Urinary bladder (tissue), 4 donors: Measurements from ENCODE around the gene TMEM30B. TPM values are rescaled to one million over a fixed set of nuclear protein-coding genes. Genes with fewer than 3 reads are reported as not detected.
"Not testable (repeated sequence)": the region's sequence is repeated elsewhere in the genome, so short reads cannot be mapped to it uniquely, and the experiment has no call there.

ENCODE experiments used
- DNase-seq: peaks from one replicate; pipeline ENCODE4 v3.0.0-alpha.2; 2015; ENCODE audit errors: extremely low spot score
- H3K27ac ChIP-seq: one replicate; pipeline ENCODE4 v1.5.1; 2013; ENCODE audit warnings: low read depth, mild to moderate bottlenecking, moderate library complexity
- H3K36me3 ChIP-seq: one replicate; pipeline ENCODE4 v1.6.1; 2013; ENCODE audit warnings: mild to moderate bottlenecking, moderate library complexity; ENCODE audit not compliant: insufficient read depth
- H3K4me1 ChIP-seq: one replicate; pipeline ENCODE4 v1.6.1; 2013; ENCODE audit warnings: mild to moderate bottlenecking, moderate library complexity; ENCODE audit not compliant: insufficient read depth
- H3K4me3 ChIP-seq: one replicate; pipeline ENCODE4 v1.5.1; 2013; ENCODE audit warnings: low read depth, low read length
- WGBS: extraction: QIAGEN DNeasy Blood & Tissue Kit; methylation state at CpG from one replicate; pipeline ENCODE4 v1.1.7; 2013; 5-methylcytosine and 5-hydroxymethylcytosine counted together
- polyA plus RNA-seq: library from polyadenylated mRNA; stranded (reverse); fragments of 200-250 nt; gene quantifications from one replicate; pipeline ENCODE4 v1.2.3, GENCODE V29; 2013
- total RNA-seq: library from RNA; depleted of rRNA; stranded (reverse); fragments of >200 nt; gene quantifications from one replicate; pipeline ENCODE4 v1.2.3, GENCODE V29; 2014
- donor health status: healthy with polysubstance abuse.
- donor health status: healthy.

The TMEM30B gene
- total and polyA plus RNA-seq, 2 donors = 9.3 to 9.8 TPM

DNA sequence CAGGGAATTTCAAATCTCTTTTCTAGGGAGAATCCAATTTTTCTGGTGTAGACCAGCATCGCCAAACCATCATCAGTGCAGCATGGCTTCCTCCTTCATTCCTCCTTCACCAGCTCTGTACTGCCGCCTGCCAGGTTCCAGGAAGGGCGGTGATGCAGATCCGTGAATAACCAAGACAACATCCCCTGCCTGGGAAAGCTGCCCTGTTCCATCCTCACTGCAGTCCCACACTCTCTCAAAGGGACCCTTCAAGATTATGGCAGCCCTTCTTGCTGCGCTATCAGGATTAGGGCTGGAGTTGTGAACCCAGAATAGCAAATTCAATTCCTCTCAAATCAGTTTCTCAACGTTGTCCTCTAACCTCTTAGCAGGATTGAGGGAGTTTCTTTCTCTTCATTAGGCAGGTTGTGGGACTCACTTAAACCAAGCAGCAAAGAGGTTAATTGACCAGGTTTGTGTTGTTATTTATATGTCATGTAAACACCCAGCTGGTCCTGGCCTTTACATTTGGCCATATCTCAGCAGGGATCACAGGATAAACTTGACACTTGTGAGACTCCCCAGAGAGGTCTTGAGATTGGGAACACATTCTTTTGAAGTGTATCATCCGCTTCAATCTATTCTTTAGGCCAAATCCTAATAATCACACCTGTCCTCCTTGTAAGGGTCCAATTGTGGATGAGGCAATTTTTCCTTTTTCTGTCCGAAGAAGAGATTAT, 26.2 kb downstream of the TMEM30B start:
- H3K27ac ChIP-seq = no peak overlapping the region
- DNase-seq = no peak
- H3K4me3 ChIP-seq = no peak overlapping the region
- WGBS = 73% methylated on average over 8 of the region's 8 CpGs
- H3K36me3 ChIP-seq = no peaks in the 10 kb centered on the region
- no peaks in the 10 kb centered on the region for H3K4me1 ChIP-seq

DNA sequence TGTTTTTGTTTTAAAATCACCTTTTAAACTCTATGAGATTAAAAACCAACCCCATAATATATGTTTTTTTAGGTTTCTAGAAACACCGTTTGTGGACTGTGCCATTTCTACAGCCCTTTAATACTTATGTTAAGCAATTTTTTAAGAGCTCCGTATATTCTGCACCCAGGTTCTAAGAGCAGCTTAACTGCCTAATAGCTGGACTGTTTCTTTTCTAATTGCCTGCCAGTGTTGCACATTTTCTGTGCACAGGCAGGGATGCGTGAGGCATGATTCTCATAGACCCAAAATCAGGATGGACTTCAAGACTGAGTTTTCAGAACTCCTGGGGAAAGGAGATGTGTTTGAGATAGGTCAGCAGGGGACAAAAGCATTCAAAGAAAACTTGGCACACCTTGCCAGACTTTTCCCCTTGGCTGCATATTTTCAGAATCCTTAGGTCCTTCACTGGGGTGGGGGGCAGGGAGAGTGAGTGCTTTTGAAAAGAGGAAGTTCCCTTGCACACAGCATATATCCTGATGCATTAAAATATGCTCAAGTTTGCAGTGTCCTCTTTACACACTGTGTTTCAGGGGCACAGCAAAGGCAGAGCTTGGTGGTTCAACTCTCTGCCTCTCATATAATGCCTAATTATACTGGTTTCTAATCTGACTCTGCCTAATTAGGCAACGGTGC, 27.9 kb downstream of the TMEM30B start:
- H3K27ac ChIP-seq = no peak overlapping the region
- no peak overlapping the region for H3K4me3 ChIP-seq
- no peaks in the 10 kb centered on the region for H3K36me3 ChIP-seq
- WGBS = 62% methylated on average over 4 of the region's 4 CpGs
- DNase-seq = no peak
- no peaks in the 10 kb centered on the region for H3K4me1 ChIP-seq

DNA sequence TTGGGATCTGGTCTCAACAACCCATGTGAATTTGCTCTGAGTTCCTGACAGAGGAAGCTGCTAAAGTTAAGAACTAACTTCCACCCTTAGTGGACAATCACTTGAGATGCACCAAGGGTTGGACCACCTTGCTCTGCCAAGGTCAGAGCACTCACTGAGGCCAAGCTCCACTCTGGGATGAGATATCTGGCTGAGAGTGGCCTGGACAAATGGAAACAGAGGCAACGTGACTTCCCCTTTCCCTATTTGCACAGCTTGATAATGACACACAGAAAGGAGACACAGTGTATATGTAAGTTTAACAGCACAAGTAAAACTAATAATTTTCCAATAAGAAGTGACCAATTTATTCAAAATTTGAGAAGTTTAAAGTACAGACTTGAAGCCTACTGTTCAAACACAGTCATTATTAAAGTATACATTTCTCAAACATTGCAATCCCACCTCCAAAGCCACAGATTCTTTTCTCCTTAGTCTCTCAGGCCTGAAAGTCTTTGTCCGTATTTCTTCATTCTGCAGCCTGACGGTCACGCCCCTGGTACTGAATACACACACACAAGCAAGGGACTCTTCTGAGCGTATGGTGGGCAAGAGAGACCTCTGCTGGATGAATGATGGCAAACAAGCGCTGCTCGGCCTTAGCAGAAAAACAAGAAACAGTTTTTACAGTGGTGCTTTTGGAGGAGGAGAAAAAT, 28.6 kb downstream of the TMEM30B start:
- no peaks in the 10 kb centered on the region for H3K36me3 ChIP-seq
- no peaks in the 10 kb centered on the region for H3K4me1 ChIP-seq
- no peak overlapping the region for H3K27ac ChIP-seq
- DNase-seq = peak; percentile 90
- no peak overlapping the region for H3K4me3 ChIP-seq
- WGBS = 13% methylated on average over 7 of the region's 7 CpGs

- 91% methylated on average over 9 of the region's 9 CpGs for WGBS
- no peaks in the 10 kb centered on the region for H3K36me3 ChIP-seq
- no peak overlapping the region for H3K27ac ChIP-seq
- DNase-seq = no peak
- H3K4me1 ChIP-seq = no peaks in the 10 kb centered on the region
- no peak overlapping the region for H3K4me3 ChIP-seq
Observed at GRCh38 chr14:61250063-61250462, 31.1 kb downstream of the TMEM30B start.

DNA sequence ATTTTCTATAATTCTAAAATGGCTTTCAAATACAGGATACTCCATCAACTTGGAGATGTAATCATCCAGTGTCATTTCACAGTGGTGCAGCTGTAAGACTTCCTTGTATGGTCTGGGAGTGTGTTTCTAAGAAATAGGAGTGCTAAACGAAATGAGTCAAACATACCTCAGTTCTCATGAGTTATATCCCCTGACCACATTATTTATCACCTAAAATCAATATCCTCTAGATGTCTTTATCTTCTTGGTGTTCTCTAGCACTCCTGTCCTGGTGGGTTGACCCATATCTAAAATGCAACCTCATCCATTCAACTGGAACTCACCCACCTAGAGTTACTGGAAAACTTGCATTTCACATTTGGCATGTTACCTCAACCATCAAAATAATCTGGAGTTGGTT, 33.2 kb downstream of the TMEM30B start:
- no peaks in the 10 kb centered on the region for H3K36me3 ChIP-seq
- DNase-seq = no peak
- no peaks in the 10 kb centered on the region for H3K4me1 ChIP-seq
- no peak overlapping the region for H3K4me3 ChIP-seq
- 56% methylated on average over 1 of the region's 1 CpG for WGBS
- no peak overlapping the region for H3K27ac ChIP-seq

GRCh38 chr14:61246721-61247120, 34.4 kb downstream of the TMEM30B start:
- Histone ChIP-seq H3K27ac (no peak overlapping the region), H3K4me1 (no peaks in the 10 kb centered on the region), H3K36me3 (no peaks in the 10 kb centered on the region), H3K4me3 (no peak overlapping the region)
- no peak for DNase-seq
- WGBS = 85% methylated on average over 4 of the region's 4 CpGs

- Histone ChIP-seq H3K4me3 (no peak overlapping the region), H3K27ac (no peak overlapping the region), H3K4me1 (no peaks in the 10 kb centered on the region), H3K36me3 (no peaks in the 10 kb centered on the region)
- 66% methylated on average over 9 of the region's 9 CpGs for WGBS
- no peak for DNase-seq
Observed at GRCh38 chr14:61244009-61244408, 37.1 kb downstream of the TMEM30B start.

DNA sequence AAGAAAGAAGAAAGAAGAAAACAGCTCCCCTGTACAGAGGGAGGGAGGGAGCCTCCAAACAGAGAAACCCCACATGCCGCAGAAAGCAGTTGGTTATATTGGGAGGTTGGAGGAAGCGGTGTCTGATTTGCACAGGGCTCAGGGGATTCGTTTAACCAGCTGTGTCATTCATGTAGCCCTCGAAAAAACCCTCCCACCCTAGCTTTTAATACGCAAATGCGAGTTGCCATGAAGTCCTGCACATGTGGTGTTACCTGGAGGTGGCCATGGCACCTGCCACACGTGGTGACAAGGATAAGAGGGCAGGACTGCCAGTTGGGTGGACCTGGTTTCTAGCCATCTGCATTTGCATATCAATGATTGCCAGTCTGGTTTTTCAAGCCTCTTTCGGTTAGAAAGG, 40.9 kb downstream of the TMEM30B start:
- DNase-seq = no peak
- Histone ChIP-seq H3K4me3 (no peak overlapping the region), H3K36me3 (no peaks in the 10 kb centered on the region), H3K4me1 (no peaks in the 10 kb centered on the region), H3K27ac (no peak overlapping the region)
- 75% methylated on average over 8 of the region's 8 CpGs for WGBS

DNA sequence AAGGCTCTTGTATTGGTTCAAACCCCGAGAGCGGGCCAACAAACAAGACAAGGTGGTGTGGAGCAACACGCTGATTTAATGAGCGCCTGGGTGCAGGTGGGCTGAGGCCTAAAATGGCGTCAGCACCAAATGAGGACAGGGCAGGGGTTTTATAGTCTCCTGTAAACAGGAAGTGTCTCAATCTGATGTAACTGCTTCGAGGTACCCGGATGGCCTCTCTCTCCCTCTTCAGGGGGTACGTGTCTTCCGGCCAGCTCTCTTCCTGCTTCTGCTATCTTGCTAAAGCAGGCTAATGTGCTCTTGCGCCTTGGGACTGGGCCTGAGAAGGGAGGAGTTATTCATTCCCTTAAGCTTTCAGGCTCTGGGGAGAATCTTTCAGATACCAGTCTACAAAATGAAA, 41.9 kb downstream of the TMEM30B start:
- H3K4me3 ChIP-seq, H3K36me3 ChIP-seq, DNase-seq, H3K4me1 ChIP-seq, H3K27ac ChIP-seq: not testable (repeated sequence)
- 69% methylated on average over 10 of the region's 10 CpGs for WGBS

DNA sequence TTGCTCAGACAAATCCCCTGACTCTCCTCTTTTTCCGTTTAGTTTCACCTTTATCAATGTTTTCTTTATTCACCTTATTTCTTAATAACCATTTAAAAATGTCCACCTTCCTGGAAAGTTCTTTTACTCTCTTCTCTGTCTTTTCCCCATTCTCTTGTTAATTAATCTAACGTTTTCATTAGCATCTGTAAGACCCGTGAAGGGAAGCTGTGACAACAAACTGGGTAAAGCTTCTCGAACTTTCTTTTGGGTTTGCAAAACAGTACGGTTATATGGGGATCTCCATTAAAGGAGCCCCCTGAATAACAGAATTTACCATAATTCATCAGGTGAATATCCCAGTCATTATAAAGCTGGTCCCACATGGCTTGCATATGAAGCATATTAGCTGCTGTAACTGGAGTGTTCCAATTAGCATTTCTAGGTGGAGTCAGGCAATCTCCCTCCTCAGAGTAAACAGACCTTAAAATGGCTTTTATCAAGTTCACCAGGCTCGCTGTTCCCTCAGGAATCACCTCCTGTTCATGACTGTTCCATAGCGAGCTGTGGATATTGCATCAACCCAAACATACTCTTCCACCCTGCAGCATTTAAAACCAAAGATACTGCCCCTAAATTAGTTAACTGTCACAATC, 42.4 kb downstream of the TMEM30B start:
- H3K4me1 ChIP-seq = no peaks in the 10 kb centered on the region
- no peak for DNase-seq
- 61% methylated on average over 7 of the region's 7 CpGs for WGBS
- H3K27ac ChIP-seq = no peak overlapping the region
- H3K4me3 ChIP-seq = no peak overlapping the region
- no peaks in the 10 kb centered on the region for H3K36me3 ChIP-seq

DNA sequence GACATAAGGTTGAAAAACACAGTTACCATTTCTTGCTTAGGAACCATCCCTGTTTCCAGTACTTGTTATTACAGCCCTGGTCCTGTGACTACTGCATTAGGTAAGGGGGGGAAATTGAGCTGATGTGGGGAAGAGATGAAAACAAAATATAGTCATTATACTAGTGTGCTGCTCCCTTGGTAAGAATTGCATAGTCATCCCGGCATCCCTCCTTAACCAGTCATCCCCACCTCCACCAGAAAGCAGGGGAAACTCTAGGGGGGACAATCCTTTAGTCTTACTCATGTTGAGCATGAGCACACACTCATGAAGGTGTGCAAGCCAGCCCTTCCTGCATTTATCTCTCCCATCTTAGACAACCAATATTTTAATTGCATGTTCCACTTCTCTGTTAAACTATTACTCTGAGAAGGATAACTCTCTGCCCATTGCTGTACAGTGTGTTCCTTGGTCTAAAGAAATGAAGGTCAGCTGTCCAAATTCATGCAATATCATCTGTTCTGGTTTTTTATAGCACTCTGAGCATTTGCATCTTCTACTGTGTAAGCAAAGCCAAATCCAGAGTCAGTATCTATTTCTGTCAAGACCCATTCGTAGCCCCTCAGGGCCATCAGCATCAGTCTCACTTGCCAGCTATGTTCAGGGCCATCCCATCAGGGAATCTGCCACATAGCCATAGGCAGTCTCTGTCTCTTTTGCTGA, 46.8 kb downstream of the TMEM30B start:
- Histone ChIP-seq H3K4me3 (no peak overlapping the region), H3K27ac (no peak overlapping the region), H3K4me1 (no peaks in the 10 kb centered on the region), H3K36me3 (no peaks in the 10 kb centered on the region)
- 84% methylated on average over 2 of the region's 2 CpGs for WGBS
- DNase-seq = no peak

DNA sequence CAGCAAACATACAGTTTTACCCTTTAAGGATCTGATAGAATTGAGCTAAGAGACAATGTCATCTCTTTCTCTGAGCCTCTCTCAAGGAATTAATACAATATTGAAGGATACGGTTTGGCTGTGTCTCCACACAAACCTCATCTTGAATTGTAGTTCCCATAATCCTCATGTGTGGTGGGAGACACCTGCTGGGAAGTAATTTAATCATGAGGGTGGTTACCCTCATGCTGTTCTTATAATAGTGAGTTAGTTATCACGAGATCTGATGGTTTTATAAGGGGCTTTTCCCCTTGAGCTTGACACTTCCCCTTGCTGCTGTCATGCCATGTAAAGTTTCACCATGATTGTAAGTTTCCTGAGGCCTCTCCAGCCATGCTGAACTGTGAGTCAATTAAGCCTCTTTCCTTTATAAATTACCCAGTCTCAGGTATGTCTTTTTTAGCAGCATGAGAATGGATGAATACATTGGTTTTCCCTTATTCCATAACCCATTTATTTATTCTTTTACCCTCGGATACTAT, 47.6 kb downstream of the TMEM30B start:
- DNase-seq = no peak
- Histone ChIP-seq H3K27ac (no peak overlapping the region), H3K4me3 (no peak overlapping the region), H3K4me1 (no peaks in the 10 kb centered on the region), H3K36me3 (no peaks in the 10 kb centered on the region)
- WGBS = 67% methylated on average over 3 of the region's 3 CpGs

DNA sequence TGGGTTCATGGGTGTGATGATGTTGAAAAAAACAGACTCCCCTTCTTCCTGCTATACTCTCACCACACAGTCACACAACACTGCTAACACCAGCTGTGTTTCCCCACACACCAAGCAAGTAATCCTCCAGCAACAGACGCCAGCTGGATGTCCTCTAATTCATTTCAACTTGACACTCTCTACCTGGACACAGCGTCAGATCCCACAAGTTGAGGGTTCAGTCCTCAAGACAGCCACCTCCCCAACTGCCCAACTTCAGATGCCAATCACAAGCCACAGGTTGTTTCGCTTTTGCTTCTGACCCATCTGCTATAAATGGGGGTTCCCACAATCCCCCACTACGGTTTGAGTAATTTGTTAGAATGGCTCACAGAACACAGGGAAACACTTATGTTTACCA, 49.3 kb downstream of the TMEM30B start:
- 84% methylated on average over 4 of the region's 4 CpGs for WGBS
- DNase-seq = no peak
- H3K27ac ChIP-seq = no peak overlapping the region
- no peaks in the 10 kb centered on the region for H3K4me1 ChIP-seq
- H3K4me3 ChIP-seq = no peak overlapping the region
- H3K36me3 ChIP-seq = no peaks in the 10 kb centered on the region
